ENCODE results near the gene TCEANC2. TPM values are rescaled to one million over a fixed set of nuclear protein-coding genes. Genes with fewer than 3 reads are reported as not detected.

TCEANC2 gene
- total RNA-seq, 4 donors from 2014 or later: 4.8 to 8.1 (median 6.4) TPM

DNA sequence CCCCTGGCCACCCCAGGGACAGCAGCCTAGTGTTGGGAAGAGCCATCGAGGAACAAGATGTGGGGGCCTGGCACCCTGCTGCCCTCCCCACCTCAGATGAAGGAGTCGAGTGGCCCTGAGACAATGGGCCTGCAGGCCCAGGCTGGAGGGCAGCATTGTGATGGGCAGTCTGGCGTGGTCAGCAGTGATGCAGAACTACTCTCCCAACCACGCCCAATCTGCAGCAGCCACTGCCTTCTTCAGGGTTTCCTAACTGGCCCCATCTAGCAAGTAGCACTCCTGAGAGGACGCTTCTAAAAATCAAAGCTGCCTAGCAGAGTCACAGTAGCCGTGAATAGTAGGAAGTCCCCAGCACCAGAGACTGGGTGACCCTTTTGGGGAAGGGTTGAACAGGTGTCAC is 80.9 kb downstream of the TCEANC2 start:
- Histone ChIP-seq H3K9me3 (no peaks in the 10 kb centered on the region), H3K27me3 (no peaks in the 10 kb centered on the region), H3K4me3 (no peak overlapping the region), H3K36me3 (no peaks in the 10 kb centered on the region), H3K27ac (no peak overlapping the region), H3K4me1 (no peaks in the 10 kb centered on the region)
- TF ChIP-seq EP300 (IDR thresholded peaks at IDR 0.05): no peak
- TF ChIP-seq POLR2A (IDR thresholded peaks at IDR 0.05): no peak
- TF ChIP-seq, protein P1, sequence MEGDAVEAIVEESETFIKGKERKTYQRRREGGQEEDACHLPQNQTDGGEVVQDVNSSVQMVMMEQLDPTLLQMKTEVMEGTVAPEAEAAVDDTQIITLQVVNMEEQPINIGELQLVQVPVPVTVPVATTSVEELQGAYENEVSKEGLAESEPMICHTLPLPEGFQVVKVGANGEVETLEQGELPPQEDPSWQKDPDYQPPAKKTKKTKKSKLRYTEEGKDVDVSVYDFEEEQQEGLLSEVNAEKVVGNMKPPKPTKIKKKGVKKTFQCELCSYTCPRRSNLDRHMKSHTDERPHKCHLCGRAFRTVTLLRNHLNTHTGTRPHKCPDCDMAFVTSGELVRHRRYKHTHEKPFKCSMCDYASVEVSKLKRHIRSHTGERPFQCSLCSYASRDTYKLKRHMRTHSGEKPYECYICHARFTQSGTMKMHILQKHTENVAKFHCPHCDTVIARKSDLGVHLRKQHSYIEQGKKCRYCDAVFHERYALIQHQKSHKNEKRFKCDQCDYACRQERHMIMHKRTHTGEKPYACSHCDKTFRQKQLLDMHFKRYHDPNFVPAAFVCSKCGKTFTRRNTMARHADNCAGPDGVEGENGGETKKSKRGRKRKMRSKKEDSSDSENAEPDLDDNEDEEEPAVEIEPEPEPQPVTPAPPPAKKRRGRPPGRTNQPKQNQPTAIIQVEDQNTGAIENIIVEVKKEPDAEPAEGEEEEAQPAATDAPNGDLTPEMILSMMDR (IDR thresholded peaks at IDR 0.05): no peak
- no peak for TF ChIP-seq POLR2AphosphoS5 (IDR thresholded peaks at IDR 0.05)
- 85% methylated on average over 5 of the region's 6 CpGs for WGBS
- DNase-seq (ENCODE audit: low spot score in 2 of 2): no peak

DNA sequence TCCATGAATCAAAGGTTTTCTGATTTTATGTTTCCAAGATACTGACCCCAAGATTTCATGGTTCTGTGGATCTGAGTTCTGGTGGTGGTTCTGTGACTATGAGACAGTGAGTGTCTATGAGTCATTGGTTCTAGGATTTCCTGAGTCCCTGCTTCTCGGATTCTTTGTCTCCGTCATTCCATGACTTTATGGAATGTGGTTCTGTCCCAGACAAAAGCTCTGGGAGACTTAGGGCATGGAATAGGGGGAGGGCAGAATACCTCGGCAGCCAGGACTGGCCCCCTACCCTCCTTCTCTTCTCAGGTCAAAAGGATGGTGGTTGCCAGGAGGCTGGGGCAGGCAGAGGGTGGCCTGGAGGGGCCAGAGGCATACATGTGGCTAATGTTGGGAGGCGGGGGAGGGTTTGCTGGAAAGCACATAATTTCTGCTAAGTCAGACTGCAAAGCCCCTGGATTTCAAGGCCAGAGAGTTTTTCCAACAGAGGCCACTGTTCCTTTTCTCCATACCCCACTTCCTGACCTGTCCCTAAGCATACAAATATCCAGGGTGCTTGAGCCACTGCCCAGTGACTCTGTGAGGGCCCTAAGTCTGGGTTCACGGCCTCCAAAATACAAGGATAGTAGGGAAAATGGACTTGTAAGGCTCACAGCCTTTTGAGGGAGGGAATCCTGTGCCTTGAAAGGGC is 82.2 kb downstream of the TCEANC2 start:
- H3K27ac ChIP-seq: no peak overlapping the region
- H3K9me3 ChIP-seq: no peaks in the 10 kb centered on the region
- TF ChIP-seq POLR2AphosphoS5 (IDR thresholded peaks at IDR 0.05) (no peak), POLR2A (IDR thresholded peaks at IDR 0.05) (no peak), EP300 (IDR thresholded peaks at IDR 0.05) (no peak)
- TF ChIP-seq, protein P1 (IDR thresholded peaks at IDR 0.05): no peak
- no peaks in the 10 kb centered on the region for H3K27me3 ChIP-seq
- no peak overlapping the region for H3K4me3 ChIP-seq
- no peaks in the 10 kb centered on the region for H3K36me3 ChIP-seq
- DNase-seq (ENCODE audit: low spot score in 2 of 2): no peak
- 84% methylated on average over 5 of the region's 5 CpGs for WGBS
- H3K4me1 ChIP-seq: no peaks in the 10 kb centered on the region

DNA sequence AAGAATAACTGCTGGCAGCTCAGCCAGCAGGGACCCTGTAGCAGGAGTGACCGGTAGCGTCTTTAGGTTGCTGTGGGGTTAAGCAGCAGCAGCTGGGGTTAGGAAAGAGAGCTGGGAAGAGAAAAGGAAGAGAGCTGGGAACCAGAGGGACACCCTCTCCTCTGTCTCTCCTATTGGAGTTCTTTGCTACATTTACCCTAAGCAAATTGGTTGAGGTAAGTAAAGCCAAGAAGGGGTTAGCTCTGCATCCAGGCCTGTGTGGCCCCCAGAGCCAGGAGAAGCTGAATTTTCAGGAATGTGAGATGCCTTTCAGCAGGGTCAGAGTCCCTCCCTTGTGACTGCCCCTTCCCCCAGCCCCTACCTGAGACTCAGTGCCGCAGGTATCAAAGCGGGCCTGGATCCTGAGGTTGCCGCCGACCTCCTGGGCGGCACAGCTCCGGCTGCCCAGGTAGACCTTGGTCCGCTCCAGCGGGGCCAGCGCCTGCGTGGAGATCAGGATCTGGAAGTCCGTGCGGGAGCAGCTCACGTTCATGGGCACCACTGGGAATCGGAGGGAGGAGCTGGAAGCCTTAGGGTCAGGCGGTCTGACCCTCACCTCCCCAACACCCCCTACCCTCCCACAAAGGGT is 83.0 kb downstream of the TCEANC2 start:
- H3K27ac ChIP-seq: no peak overlapping the region
- 91% methylated on average over 12 of the region's 17 CpGs for WGBS
- no peaks in the 10 kb centered on the region for H3K9me3 ChIP-seq
- no peak for DNase-seq (ENCODE audit: low spot score in 2 of 2)
- no peaks in the 10 kb centered on the region for H3K36me3 ChIP-seq
- H3K4me1 ChIP-seq: no peaks in the 10 kb centered on the region
- H3K4me3 ChIP-seq: no peak overlapping the region
- no peaks in the 10 kb centered on the region for H3K27me3 ChIP-seq
- TF ChIP-seq EP300 (IDR thresholded peaks at IDR 0.05) (no peak), POLR2AphosphoS5 (IDR thresholded peaks at IDR 0.05) (no peak), POLR2A (IDR thresholded peaks at IDR 0.05) (no peak)
- TF ChIP-seq, protein P1 (IDR thresholded peaks at IDR 0.05): no peak

DNA sequence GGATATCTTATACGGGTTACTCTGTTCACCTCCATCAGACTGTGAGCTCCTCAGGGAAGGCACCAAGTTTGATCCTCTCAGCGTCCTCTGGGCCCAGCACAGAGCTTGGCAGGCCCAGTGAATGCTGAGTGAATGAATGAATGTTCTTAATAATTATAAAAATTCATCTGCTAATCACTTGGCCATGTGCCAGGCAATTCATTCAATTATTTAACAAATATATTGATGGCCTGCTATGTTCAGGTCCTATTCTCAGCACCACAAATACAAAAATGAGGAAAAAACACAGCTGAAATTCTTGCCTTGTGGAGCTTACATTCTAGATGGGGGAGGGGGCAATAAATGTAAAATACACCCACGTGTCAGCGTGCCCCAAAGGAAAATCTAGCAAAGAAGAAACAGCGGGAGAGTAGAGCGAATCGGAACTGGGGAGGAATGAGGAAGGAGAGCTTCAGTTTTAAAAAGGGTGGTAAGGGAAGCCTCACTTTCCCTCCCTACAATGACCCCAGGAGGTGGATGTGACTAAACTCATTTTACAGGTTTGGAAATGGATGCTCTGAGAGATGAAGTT is 83.6 kb downstream of the TCEANC2 start:
- DNase-seq (ENCODE audit: low spot score in 2 of 2): no peak
- H3K27me3 ChIP-seq: no peaks in the 10 kb centered on the region
- no peaks in the 10 kb centered on the region for H3K9me3 ChIP-seq
- WGBS: 79% methylated on average over 7 of the region's 7 CpGs
- no peak overlapping the region for H3K4me3 ChIP-seq
- H3K4me1 ChIP-seq: no peaks in the 10 kb centered on the region
- no peak overlapping the region for H3K27ac ChIP-seq
- no peaks in the 10 kb centered on the region for H3K36me3 ChIP-seq
- TF ChIP-seq, protein P1 (IDR thresholded peaks at IDR 0.05): no peak
- no peak for TF ChIP-seq POLR2A (IDR thresholded peaks at IDR 0.05)
- no peak for TF ChIP-seq POLR2AphosphoS5 (IDR thresholded peaks at IDR 0.05)
- TF ChIP-seq EP300 (IDR thresholded peaks at IDR 0.05): no peak

DNA sequence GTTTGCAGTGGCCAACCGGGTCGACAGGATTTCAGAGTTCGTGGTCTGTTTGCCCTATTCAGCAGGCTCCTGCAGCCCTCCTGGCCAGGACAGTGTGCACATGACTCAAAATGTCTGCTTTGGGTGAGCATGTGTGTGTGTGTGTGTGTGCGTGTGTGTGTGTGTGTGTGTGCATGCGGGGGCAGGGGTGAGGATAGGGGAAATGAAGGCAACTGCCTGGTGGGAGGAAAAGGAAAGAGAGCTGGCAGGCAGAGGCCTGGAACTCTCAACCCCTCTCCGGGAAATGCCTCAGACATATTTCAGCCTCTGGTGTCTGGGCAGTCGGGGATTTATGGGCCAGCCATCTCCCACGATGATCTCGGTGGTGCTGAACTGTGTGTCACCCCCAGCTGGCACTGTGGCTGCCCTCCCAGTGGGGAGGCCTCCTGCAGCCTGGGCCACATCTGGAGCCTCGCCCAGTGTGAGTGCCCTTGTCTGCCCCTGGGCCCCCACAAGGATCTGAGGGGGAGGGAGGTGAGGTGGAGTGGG is 84.2 kb downstream of the TCEANC2 start:
- Histone ChIP-seq H3K27me3 (no peaks in the 10 kb centered on the region), H3K36me3 (no peaks in the 10 kb centered on the region), H3K4me1 (no peaks in the 10 kb centered on the region), H3K9me3 (no peaks in the 10 kb centered on the region), H3K4me3 (no peak overlapping the region), H3K27ac (no peak overlapping the region)
- TF ChIP-seq POLR2AphosphoS5 (IDR thresholded peaks at IDR 0.05) (no peak), EP300 (IDR thresholded peaks at IDR 0.05) (no peak), POLR2A (IDR thresholded peaks at IDR 0.05) (no peak)
- TF ChIP-seq, protein P1 (IDR thresholded peaks at IDR 0.05): no peak
- no peak for DNase-seq (ENCODE audit: low spot score in 2 of 2)
- 50% methylated on average over 6 of the region's 10 CpGs for WGBS

Measured in suprapubic skin (tissue), 4 donors.